ENCODE measurements around the gene NRG2. TPM values are rescaled to one million over a fixed set of nuclear protein-coding genes. Genes with fewer than 3 reads are reported as not detected.

Gene NRG2
- total RNA-seq, 1 experiment from 2014 or later: 0.59 TPM

DNA sequence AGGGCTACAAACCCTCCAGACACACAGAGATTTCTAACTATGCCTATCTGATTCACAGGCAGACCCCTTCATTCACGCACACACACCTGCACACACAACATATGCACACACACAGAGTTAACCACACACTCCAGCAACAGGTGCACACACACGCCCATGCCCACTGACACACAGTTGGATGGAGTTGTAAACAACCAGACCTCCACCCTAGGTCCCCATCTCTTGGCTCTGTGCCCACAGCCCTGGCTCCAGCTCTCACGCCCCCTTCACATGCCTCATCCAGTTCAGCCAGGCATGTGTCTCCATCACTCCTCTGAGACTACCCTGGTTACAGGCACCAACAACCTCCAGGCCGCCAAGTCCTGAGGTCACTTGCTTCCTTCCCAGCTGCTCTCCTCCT lies 186.4 kb downstream of the NRG2 start:
- BruUV-seq (replicated peaks): no TSS peak
- H3K4me3 Mint-ChIP-seq (ENCODE audit: unreplicated experiment): no peak overlapping the region
- H3K27ac Mint-ChIP-seq (ENCODE audit: unreplicated experiment): no peak overlapping the region
- H3K9me3 Mint-ChIP-seq (ENCODE audit: unreplicated experiment): no peaks in the 10 kb centered on the region
- no peaks in the 10 kb centered on the region for H3K36me3 Mint-ChIP-seq (ENCODE audit: insufficient read depth, unreplicated experiment)
- Histone ChIP-seq H3K4me1 (no peaks in the 10 kb centered on the region), H3K4me3 (ENCODE audit: low read depth, low read length) (no peak overlapping the region), H3K36me3 (ENCODE audit: control insufficient read depth, insufficient read depth, low read length) (no peaks in the 10 kb centered on the region), H3K27me3 (replicated peaks; ENCODE audit: control insufficient read depth, insufficient read depth, low read length) (no peaks in the 10 kb centered on the region; the same call in 1 of the 2 replicates), H3K9me3 (no peaks in the 10 kb centered on the region)
- DNase-seq: no peak
- ChIA-PET POLR2A (no interaction called here), CTCF (interaction anchor here (0.7 kb wide), 1 partner anchor 112 kb away, joined by 3 read pairs; no protein-coding TSS in a partner anchor)
- H3K27me3 Mint-ChIP-seq (ENCODE audit: insufficient read depth, unreplicated experiment): peaks cover 6% of the 10 kb centered on the region
- TF ChIP-seq, protein P1, sequence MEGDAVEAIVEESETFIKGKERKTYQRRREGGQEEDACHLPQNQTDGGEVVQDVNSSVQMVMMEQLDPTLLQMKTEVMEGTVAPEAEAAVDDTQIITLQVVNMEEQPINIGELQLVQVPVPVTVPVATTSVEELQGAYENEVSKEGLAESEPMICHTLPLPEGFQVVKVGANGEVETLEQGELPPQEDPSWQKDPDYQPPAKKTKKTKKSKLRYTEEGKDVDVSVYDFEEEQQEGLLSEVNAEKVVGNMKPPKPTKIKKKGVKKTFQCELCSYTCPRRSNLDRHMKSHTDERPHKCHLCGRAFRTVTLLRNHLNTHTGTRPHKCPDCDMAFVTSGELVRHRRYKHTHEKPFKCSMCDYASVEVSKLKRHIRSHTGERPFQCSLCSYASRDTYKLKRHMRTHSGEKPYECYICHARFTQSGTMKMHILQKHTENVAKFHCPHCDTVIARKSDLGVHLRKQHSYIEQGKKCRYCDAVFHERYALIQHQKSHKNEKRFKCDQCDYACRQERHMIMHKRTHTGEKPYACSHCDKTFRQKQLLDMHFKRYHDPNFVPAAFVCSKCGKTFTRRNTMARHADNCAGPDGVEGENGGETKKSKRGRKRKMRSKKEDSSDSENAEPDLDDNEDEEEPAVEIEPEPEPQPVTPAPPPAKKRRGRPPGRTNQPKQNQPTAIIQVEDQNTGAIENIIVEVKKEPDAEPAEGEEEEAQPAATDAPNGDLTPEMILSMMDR (IDR thresholded peaks at IDR 0.05; ENCODE audit: insufficient read depth in 1 of 2, low read depth in 1 of 2, low read length in 1 of 2, severe bottlenecking in 1 of 2, unreplicated experiment in 1 of 2): no peak
- intact Hi-C loops (cut with micrococcal nuclease; ENCODE audit: unreplicated experiment): no loop called here
- no peaks in the 10 kb centered on the region for H3K4me1 Mint-ChIP-seq (ENCODE audit: low read depth, unreplicated experiment)

DNA sequence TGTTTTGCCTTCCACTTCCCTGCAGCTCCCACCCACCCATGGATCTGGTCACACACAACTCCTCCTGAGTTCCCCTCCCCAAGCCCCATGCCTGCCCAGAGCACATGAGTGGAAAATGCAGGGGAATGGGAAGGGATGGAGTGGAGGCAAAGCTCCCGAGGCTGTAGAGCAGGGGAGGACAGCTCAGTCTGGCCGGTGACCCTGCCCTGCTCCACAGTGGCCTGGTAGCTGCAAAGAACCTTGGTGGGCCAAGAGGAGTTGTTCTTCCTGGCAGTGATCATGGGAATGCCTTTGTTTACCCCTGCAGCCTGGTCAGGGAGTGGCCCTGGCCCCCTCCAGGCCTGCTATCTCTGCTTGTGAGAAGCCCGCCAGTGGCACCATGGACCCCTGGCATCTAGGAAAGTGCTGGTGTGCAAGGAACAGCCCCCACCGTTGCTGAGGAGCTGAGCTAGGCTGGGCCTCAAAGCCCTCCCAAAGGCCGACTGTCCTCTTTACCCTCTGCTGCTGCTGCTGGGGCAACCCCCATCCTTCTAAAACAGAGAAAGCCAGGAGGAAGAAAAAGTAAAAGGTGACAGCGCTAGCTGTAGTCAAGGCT lies 187.1 kb downstream of the NRG2 start:
- BruUV-seq (replicated peaks): no TSS peak
- H3K4me1 Mint-ChIP-seq (ENCODE audit: low read depth, unreplicated experiment): no peaks in the 10 kb centered on the region
- no peaks in the 10 kb centered on the region for H3K9me3 Mint-ChIP-seq (ENCODE audit: unreplicated experiment)
- ChIA-PET CTCF (interaction anchor here (0.7 to 1.1 kb wide), 2 partner anchors 69 to 112 kb away, joined by 3 to 4 read pairs; no protein-coding TSS in a partner anchor), POLR2A (no interaction called here)
- Histone ChIP-seq H3K36me3 (ENCODE audit: control insufficient read depth, insufficient read depth, low read length) (no peaks in the 10 kb centered on the region), H3K4me3 (ENCODE audit: low read depth, low read length) (no peak overlapping the region), H3K4me1 (no peaks in the 10 kb centered on the region), H3K9me3 (no peaks in the 10 kb centered on the region), H3K27me3 (replicated peaks; ENCODE audit: control insufficient read depth, insufficient read depth, low read length) (no peaks in the 10 kb centered on the region; the same call in 1 of the 2 replicates)
- TF ChIP-seq, protein P1 (IDR thresholded peaks at IDR 0.05; ENCODE audit: insufficient read depth in 1 of 2, low read depth in 1 of 2, low read length in 1 of 2, severe bottlenecking in 1 of 2, unreplicated experiment in 1 of 2): no peak
- H3K27me3 Mint-ChIP-seq (ENCODE audit: insufficient read depth, unreplicated experiment): peaks cover 5% of the 10 kb centered on the region
- no peak overlapping the region for H3K27ac Mint-ChIP-seq (ENCODE audit: unreplicated experiment)
- DNase-seq: no peak
- no peaks in the 10 kb centered on the region for H3K36me3 Mint-ChIP-seq (ENCODE audit: insufficient read depth, unreplicated experiment)
- intact Hi-C loops (cut with micrococcal nuclease; ENCODE audit: unreplicated experiment): no loop called here
- no peak overlapping the region for H3K4me3 Mint-ChIP-seq (ENCODE audit: unreplicated experiment)

DNA sequence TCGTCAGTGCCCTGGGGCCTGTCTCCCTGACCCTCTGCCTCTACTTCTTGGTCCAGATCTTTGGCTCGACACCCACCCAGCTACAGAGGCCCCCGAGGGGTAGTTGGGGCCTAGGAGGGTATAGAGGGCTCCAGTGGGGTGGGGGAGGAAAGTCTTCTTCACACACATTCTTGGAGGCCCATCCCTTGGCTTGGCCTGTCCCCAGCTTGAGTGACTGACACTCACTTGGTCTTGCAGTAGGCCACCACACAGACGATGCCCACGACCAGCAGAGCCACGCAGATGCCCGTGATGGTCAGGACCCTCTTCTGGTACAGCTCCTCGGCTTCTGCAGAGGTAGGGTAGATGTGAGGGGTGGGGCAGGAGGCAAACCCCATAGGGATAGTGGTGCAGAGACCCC lies 187.6 kb downstream of the NRG2 start:
- no peaks in the 10 kb centered on the region for H3K36me3 ChIP-seq (ENCODE audit: control insufficient read depth, insufficient read depth, low read length)
- no peaks in the 10 kb centered on the region for H3K9me3 ChIP-seq
- Mint-ChIP-seq H3K4me1 (ENCODE audit: low read depth, unreplicated experiment) (no peaks in the 10 kb centered on the region), H3K27me3 (ENCODE audit: insufficient read depth, unreplicated experiment) (peaks cover 4% of the 10 kb centered on the region), H3K9me3 (ENCODE audit: unreplicated experiment) (no peaks in the 10 kb centered on the region), H3K27ac (ENCODE audit: unreplicated experiment) (no peak overlapping the region), H3K36me3 (ENCODE audit: insufficient read depth, unreplicated experiment) (no peaks in the 10 kb centered on the region), H3K4me3 (ENCODE audit: unreplicated experiment) (no peak overlapping the region)
- POLR2A ChIA-PET: no interaction called here
- no peaks in the 10 kb centered on the region for H3K4me1 ChIP-seq
- no TSS peak for BruUV-seq (replicated peaks)
- DNase-seq: no peak
- no peak overlapping the region for H3K4me3 ChIP-seq (ENCODE audit: low read depth, low read length)
- TF ChIP-seq, protein P1 (IDR thresholded peaks at IDR 0.05; ENCODE audit: insufficient read depth in 1 of 2, low read depth in 1 of 2, low read length in 1 of 2, severe bottlenecking in 1 of 2, unreplicated experiment in 1 of 2): no peak
- H3K27me3 ChIP-seq (replicated peaks; ENCODE audit: control insufficient read depth, insufficient read depth, low read length): no peaks in the 10 kb centered on the region; the same call in none of the 2 replicates
- CTCF ChIA-PET: interaction anchor here (1.1 kb wide), 1 partner anchor 68 kb away, joined by 4 read pairs; no protein-coding TSS in a partner anchor
- intact Hi-C loops (cut with micrococcal nuclease; ENCODE audit: unreplicated experiment): no loop called here

All from Caco-2 (cell line).